Measurements from ENCODE around the gene FCGBP.

DNA sequence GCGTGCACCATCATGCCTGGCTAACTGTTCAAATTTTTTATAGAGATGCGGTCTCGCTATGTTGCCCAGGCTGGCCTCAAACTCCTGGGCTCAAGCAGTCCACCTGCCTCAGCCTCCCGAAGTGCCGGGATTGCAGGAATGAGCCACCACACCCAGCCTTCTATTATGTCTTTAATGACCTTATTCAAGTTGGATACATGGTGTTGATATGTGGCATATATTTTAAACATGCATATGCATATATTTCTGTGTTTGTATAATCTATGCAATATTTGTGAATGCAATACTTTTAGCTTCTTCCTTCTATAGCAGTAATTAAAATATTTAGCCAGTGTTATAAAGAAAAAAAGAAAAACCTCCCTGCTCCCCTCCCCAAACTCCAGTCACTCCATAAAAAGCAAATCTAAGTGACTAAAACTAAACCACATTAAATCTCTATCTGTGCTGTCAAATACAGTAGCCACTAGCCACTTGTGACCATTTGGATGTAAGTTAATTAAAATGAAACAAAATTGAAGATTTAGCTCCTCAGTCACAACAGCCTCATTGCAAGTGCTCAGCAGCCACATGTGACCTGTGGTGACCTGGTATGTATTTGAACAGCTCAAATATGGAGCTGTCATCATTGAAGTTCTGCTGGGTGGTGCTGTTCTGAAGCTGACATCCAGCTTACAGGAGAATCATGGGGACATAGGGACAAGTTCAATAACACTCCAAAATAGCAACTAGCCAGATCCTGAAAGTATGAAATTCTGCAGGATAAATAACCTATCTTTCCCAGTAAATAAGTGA lies 27.4 kb downstream of the FCGBP start:
- TF ChIP-seq RAD21 (IDR thresholded peaks at IDR 0.05; ENCODE audit: low read depth) (no peak), SP1 (IDR thresholded peaks at IDR 0.05; ENCODE audit: low read depth) (no peak), EZH2 (IDR thresholded peaks at IDR 0.05) (no peak), POLR2A (IDR thresholded peaks at IDR 0.05; ENCODE audit: borderline replicate concordance, extremely low read depth, insufficient read depth, insufficient read length) (no peak), EGR1 (IDR thresholded peaks at IDR 0.05; ENCODE audit: low read depth) (no peak), POLR2AphosphoS5 (IDR thresholded peaks at IDR 0.05; ENCODE audit: low read depth, low read length) (no peak), EZH2phosphoT487 (IDR thresholded peaks at IDR 0.05; ENCODE audit: borderline replicate concordance) (no peak), SRF (IDR thresholded peaks at IDR 0.05; ENCODE audit: low read depth) (no peak)
- TF ChIP-seq, protein P1, sequence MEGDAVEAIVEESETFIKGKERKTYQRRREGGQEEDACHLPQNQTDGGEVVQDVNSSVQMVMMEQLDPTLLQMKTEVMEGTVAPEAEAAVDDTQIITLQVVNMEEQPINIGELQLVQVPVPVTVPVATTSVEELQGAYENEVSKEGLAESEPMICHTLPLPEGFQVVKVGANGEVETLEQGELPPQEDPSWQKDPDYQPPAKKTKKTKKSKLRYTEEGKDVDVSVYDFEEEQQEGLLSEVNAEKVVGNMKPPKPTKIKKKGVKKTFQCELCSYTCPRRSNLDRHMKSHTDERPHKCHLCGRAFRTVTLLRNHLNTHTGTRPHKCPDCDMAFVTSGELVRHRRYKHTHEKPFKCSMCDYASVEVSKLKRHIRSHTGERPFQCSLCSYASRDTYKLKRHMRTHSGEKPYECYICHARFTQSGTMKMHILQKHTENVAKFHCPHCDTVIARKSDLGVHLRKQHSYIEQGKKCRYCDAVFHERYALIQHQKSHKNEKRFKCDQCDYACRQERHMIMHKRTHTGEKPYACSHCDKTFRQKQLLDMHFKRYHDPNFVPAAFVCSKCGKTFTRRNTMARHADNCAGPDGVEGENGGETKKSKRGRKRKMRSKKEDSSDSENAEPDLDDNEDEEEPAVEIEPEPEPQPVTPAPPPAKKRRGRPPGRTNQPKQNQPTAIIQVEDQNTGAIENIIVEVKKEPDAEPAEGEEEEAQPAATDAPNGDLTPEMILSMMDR (IDR thresholded peaks at IDR 0.05 in 2 of 3, conservative IDR thresholded peaks at IDR 0.05 in 1 of 3; ENCODE audit: borderline replicate concordance in 1 of 3, insufficient read depth in 1 of 3, low read depth in 2 of 3, low read length in 2 of 3): no peak
- TF ChIP-seq, protein P2, sequence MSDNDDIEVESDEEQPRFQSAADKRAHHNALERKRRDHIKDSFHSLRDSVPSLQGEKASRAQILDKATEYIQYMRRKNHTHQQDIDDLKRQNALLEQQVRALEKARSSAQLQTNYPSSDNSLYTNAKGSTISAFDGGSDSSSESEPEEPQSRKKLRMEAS (IDR thresholded peaks at IDR 0.05): no peak

Data from HCT116 (cell line).